Activated naive CD4-positive, alpha-beta T cell treated with anti-CD3 and anti-CD28 coated beads, Interleukin-2, amount 50 U/mL, for 16 hours (primary cell): ENCODE measurements around the gene CDS2.

Source experiments
- DNase-seq: peaks from one replicate; pipeline ENCODE4 v3.0.0-alpha.2; 2020

The CDS2 gene

DNA sequence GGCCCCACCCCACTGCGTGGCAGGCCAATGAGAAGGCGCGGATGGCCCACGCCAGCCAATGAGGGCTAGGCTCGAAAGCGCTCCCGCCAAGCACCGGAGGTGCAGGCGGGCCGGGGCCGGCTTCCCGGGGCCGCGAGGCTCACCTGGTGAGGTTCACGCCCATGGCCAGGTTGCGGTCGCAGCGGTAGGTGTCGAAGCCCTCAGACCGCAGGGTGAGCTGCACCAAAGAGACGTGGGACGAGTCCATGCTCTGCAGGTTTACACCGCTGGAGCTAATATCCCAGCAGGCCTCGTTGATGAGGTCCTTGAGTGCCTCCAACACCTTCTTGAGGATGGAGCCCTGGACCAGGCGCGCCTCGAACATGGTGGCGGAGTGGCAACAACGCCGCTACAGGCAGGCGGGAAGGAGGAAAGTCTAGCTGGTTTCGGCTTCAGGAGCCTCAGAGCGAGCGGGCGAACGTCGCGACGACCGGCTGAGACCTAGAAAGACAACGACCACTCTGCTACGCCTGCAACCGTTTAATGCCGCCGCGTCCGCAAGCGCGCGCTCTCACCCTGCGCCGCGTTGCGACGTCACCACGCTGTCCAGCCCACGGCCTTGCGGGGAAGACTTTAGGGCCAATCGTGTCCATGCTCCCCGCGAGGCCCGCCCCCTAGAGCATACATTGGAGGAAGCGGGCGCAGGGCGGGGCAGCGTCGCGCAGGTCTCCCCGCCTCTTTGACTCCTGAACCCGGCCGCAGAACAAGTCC, 7.2 kb upstream of the CDS2 start, which contains the start of gene PCNA:
PCNA (minus strand) TSS at position 524 of the 750 bp plus-strand sequence; CDS start at position 364, 160 bp downstream.
- DNase-seq: peak; percentile 98

DNA sequence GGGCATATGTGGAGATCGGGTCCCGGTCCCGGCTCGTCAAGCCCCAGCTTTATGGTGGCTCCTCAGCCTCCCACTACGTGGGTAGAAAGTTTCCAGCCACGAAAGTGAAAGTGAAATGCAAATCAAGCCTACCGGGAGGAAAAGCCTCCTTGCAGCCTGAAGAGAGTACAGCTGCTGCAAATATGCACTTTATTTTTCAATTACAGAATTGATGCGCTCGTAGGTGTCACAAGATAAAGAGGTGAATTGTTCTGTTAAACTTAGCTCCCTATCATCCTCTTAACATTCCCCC, 6.7 kb upstream of the CDS2 start:
- no peak for DNase-seq

DNA sequence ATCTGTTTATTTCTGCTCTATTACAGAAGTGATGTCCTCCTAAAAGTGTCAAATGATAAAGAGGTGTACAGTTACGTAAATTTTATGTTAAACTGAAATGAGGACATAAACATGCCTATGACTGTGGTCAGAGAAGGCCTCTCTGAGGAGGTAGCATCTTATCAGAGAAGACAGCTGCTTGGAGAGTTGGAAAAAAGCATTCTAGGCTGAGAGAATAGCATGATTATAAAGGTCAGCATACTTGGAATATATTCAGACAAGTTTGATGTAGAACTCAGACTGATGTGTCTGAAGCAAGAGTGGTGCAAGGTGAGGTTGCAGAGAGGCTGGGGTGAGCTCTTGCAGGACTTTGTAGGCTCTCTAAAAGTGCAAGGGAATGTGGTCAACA, 3.9 kb upstream of the CDS2 start:
- no peak for DNase-seq

DNA sequence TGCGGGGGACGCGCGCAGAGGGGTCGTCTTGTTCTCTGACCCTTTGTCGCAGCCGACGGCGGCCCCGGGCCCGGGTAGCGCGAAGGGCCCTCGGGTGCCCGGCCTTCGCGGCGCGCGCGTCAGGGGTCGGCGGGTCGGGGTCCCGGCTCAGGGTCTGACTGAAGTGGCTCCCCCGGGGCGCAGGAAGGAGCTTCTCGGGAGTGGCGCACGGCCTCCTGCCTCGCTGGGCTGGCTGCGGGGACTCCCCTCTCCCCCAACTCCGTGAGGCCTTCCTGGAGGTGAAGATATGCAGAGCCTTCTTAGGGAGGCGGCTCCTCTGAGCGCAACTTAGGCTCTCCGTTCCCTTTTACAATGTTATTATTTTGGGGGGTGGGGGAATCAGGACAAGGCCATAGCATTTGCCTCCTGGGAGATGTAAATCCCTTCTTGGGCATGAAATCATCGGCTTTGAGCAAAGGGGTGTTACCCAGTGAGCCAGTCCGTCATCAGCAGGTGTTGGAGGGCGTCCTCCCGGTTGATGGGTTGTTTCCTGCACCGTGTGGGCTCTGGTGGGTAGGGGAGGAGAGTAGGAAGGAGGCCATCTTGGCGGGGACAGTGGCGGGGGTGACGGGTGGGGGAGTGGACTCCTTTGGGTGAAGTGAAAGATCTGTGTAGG, 523 bp downstream of the CDS2 start:
- DNase-seq: peak; percentile 66

DNA sequence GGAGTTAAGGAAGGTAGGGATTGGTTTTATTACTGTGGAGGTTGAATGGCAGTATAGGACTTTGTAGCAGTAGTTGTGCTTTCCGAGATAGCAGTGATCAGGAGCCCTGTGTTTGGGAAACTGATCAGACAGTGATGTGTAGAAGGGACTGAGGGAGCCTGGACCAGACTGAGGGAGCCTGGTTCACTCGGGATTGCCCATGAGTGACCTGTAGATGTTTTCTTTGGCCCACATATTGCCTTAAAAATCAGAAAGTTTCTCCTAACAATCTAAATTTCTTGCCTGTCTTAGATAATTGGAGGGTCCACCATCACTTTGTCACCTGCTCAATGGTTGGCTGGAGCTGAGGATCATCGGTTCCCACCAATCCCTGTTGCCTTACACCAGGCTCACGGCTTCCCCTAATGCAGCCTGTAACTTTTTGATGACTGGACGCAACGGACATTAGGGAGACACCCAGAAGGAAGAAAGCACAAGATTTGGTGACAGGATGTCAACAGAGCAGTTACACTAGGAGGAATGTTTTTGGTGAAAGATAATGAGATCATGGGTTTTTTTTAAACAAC, 1.1 kb downstream of the CDS2 start:
- no peak for DNase-seq

DNA sequence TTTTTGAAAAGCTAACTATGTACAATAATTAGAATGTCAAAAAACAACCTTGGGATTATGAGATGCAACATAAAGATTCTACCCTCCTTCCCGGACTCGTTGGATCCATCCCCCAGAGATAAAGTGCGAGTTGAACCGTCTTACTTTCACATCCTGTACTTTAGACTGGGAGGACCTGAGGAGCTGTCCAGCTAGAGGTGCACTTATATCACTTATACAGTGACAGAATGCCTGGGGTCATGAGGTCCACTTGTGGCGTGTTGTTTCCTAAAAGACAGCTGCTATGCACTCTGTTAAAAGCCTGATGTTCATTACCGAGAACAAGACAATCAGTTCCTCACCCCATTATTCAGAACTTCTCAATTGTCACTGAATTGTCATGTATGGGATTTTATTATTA, 2.1 kb downstream of the CDS2 start:
- no peak for DNase-seq

DNA sequence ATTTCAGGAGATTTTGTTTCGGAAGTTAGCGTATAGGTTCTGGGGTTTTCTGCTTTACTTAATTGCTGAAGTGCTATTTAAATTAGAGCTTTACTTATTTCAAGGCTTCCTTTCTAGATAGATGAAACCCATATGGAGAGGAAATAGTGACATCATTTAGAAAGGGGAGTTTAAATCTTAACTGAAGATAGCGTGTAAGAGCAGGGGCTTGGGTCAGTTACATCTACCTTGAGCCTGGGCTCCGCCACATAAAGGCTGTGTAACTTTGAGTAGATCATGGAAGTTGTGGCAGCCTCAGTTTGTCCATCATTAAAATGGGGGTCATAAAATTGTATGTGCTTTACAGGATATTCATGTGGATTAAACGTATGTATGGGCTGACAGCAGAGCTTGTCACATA, 4.7 kb downstream of the CDS2 start:
- no peak for DNase-seq

DNA sequence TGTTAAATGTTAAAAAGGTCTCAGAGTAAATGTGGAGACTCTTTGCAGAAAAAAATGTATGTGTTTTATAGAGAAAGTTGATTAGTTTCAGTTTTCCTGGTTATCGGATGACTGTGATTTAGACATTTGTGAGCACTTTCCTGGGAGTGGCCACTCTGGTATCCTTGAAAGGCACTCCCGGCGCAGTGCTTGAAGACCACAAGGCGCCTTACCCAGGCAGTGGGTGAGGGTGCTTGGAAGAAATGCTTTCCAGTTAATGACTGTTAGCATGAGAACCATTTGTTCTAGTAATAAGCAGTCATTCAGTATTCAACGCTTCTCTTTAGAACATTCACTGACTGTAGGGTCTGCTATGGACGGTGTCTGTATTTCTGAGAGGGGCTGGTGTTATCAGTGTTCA, 7.2 kb downstream of the CDS2 start:
- DNase-seq: no peak

DNA sequence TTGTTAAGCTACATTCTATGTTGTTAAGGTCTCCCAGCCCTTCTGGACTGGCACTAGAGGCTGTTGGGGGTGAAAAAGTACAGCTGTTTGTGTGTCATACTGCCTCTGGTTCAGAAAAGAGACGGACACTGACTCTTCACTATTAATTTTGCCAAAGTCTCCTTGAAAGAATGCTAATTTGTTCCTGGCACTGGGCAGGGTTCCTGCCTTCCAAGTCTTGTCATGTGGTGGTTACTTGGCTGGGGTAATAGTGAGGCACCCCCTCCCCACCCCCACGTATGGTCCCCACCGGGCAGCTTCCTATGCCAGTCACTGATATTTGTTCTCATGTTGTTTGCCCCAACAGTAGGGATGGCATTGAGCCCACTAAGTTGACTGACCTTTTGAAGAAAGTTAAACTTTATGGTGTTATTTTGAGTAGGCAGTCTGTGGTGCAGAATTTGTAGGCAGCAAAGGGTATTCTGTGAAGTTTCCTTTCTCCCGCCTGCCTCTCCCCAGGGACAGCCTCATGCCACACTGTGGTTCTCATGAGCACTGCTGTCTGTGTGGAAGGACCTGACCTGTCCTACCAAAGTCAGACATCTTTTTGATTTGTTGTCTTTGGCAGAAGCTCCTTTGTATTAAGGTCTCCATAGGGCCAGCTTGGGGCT, 8.7 kb downstream of the CDS2 start:
- DNase-seq: no peak

DNA sequence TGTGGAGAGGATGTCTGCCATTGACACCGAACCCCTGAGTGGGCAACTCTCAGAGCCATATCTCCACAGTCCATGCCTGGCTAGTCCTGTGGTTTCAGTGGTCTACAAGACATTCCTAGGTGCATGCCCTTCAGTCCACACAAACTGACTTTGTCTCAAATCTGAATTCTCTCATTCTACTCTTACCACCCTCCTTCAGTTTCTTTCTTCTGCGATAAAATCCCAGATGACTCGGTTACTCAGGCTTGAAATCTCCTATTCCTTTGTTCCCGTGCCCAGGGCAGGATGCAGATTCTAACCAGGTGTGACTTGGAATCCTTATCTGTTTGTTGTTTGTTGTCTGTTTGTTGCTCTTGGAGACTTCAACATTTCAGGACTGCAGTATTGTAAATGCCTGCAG, 9.3 kb downstream of the CDS2 start:
- DNase-seq: no peak

DNA sequence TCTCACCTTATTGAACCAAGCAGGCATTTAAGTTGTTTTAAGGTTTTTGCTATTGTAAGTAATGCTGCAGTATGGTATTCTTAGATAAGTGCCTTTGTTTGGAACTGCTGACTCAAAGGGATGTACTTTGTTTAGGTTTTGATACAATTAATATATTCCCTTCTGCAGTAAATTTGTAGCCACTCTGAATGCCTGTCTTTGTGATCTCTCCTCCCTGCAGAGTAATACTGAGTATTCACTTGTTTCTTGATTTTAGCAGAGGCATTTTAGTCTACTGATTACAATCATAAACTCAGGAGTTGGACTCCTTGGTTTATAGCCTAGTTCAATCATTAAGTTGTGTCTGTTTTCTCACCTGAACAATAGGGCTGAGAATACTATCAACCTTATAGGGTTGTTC, 13.4 kb downstream of the CDS2 start:
- no peak for DNase-seq

DNA sequence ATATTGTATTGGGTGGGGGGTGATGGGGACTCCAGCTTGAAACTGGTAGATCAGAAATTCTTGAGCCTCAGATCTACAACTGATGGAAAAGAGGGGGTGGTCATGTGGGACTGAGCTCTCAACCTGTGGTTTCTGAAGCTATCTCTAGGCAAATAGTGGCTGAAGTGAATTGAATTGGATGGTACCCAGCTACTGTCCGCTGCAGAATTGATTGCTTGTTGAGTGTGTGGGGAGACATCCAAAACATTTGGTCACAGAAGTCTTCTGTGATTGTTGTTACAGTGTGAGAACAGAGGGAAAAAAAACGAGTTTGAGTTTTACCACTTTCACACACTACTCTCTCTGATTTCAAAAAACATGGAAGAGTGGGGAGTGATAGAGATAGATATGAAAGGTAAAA, 14.8 kb downstream of the CDS2 start:
- DNase-seq: no peak

DNA sequence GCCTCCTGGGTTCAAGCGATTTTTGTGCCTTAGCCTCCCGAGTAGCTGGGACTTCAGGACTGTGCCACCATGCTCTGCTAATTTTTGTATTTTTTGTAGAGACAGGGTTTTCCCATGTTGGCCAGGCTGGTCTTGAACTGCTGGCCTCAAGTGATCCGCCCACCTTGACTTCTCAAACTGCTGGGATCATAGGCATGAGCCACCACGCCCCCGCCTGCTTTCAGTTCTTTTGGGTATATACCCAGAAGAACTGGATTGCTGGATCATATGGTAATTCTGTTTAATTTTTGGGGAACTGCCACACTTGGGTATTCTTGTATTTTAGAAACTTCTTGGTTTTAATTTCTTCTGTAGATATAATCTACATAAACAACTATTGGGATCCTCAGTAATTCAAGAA, 17.0 kb downstream of the CDS2 start:
- peak; percentile 23 for DNase-seq

DNA sequence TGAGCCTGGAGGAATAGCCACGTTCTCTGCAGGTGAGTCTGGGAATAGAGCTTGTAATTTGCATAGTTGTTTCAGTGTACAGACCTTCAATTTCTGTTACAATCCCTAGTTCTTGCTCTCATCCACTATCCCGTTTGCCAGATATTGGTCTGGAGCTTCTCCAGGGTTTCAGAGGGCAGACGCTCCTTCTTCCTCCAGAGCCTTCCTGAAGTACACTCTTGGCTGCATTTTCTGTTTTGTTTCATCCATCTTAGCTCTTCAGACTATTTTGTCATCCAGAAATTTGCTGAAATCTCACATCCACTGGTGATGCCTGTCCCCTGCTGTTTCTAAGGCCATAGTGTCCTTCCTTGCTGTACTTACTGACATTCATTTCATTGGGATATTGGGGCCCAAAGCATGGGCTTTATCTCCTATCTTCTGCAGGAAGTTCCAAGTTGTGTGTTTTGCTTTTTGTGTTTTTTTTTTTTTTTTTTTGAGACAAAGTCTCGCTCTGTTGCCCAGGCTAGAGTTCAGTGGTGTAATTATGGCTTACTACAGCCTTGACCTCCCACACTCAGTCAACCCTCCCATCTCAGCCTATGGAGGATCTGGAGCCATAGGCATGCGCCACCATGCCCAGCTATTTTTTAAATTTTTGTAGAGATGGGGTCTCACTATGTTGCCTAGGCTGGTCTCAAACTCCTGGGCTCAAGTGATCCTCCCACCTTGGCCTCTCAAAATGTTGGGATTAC, 18.7 kb downstream of the CDS2 start:
- no peak for DNase-seq

DNA sequence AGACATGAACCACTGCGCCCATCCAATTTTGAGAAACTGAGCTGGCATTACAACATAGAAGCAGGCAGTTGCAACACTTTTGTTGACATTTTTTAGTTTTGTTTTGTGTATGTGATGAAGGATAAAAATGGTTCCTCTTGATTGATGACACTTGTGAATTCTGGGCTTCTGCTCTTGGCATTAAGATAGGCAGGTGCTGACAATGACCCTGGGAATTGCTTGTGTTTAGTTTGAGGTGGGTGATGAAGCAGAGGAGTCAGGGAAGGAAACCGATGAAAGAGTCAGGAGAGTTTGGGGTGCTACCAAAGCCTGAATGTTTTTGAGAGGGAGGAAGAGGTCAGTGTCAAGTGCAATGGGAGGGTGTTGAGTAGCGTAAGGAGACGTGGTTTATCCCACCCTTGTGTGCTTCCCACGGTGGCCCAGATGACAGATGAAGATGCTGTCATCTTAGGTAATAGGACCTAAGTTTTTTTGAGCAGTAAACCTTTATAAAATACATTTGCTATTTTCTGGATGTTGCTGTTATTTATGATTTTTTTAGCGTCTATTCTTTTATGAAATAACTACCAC, 19.4 kb downstream of the CDS2 start:
- DNase-seq: no peak

DNA sequence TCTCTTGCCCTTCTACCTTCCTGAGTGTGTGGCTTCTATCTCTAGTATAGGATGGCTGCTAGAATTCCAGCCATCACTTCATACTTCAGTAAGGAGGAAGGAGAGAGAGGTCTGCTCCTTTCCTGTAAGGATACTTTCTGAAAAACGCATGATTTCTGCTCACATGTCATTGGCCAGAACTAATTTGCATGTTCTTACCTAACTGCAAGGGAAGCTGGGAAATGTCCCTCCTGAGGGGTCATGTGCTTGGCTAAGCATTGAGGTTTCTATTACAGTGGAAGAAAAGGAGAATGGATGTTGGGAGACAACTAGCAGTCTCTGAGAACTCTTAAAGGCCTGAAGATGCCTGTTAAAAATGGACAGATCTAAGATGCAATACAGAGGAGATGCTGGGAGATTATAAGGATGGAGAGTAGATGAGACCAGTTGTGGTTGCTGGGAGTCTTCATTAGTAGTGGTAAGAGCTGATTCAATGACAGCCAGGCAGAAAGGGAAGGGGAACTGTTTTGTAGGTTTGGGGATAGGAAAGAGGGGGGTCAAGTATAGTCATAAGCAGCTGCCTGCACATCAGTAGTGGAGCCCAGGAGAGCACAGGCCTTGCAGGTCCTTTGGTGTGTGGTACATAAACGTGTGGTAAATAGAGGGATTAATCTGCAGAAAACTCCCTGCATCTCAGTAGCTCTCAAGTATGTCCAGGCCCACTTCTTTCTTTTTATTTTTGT, 20.2 kb downstream of the CDS2 start:
- DNase-seq: no peak

DNA sequence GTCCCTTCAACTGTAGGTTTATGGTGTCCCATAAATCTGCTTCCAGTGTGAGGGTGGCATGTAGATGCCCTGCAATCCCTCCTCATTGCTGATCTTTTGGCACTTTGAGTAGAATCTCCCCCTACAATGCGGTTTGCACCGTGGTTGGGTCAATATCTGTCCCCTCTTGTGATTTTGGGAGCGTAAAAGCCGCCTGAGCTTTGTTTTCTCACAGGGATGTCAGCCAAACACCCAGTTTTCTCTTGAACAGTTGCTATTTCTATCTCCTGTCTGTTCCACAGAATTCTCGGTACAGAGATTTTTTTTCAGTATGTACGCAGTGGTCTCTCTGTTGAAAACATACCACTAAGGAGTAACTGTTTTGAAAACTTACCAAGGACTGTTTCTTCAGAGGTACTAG, 21.8 kb downstream of the CDS2 start:
- DNase-seq: no peak

DNA sequence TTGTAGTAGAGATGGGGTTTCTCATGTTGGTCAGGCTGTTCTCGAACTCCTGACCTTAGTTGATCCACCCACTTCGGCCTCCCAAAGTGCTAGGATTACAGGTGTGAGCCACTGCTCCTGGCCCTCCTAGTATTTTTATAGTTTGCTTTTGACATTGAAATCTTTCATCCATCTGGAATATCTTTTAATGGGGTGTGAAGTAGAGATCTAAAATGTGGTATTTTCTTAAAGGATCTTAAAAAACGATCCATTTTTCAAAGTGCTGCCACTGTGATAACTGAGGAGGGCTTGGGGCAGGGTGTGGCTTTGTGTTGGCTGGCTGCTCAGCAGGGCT, 23.1 kb downstream of the CDS2 start:
- no peak for DNase-seq

DNA sequence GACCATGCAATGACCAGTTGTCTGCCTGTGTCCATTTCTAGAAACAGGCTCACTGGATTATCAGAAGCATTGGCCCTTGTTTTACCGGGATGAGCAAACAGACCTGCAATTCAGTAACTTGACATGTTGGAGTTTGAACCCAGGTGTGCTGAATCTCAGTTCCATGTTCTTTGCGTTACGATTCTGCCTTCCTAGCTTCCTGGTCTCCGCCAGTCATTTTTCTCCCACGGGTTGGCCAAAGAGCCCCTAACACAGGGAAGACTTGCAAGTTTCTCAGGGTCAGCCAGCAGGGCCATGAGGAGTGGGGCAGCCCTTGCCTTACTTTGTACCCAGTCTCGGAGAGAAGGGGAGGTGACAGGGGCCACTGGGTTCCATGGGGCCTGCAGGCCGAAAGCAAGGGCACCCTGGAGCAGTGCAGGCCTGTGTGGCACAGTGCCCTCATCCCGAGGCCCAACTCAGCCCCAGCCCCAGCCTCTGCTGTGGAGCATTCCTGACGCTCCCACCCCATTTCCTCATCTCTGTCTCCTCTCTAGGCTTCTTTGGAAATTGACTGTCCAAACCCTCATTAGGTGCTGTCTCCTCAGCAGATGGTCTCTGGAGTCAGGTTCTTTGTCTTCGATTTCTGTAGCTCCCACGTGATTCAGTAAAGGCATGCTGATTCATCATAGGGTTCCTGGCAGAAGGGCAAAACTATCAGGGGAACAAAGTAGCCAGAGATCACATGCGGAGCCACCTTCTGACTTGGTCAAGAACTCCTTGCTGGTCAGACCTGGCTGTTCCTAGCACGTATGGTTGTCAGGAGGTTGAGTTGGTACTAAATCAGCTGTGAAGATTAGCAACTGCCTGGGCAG, 23.6 kb downstream of the CDS2 start:
- no peak for DNase-seq

DNA sequence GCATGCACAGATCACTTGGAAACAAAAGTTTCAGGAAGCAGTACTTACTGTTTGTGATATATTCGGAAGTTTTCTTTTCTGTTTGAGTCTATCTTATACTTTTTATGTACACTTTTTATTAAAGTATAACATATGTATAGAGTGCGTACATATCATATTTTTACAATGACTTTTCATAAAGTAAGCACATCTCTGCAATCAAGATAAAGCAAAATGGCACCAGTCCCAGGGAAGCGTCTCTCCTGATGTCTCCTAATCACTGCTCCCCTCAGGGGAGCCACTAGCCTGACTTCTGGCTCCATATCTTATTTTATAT, 26.3 kb downstream of the CDS2 start:
- no peak for DNase-seq

DNA sequence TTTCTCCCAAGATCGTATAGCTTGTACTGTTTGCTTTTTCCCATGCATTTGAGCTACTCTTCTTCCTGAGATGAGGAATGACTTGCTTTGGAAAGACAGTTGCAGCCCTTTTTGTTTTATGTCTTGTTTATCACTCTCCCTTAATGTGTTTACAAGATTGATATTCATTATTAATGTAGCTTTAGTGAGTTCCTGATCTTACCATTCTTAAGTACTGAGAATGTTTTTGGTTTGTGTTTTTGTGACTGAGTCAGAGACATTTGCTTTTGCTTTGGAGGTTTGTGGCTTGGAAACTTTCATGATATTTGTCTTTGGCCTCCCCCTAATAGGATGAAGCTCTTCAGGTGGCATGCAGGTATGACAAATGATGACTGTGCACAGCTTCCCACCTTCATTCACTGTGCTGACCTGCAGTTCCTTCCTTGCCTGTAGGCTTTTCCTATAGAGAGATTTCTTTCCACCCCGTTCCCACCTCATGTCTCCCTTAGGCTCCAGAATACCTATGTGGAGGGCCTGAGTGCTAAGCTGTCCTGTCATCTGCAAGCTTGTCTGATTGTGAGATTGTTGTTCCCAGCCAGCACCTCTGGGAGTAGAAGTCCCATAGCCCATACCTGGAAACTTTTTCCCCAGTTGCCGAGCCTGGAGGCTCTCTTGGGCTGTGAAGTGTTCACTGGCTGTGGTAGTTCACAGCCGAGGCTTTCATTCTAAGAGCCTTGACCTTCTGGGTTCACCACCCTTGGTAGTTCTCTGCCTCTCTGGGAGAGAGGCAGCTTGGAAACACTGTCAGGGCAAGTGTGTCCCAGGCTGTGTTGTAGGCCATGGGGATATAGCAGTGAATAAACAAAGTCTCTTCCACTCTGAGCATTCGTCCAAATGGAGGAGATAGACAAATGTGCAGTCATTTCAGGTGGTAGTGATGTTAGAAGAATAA, 27.1 kb downstream of the CDS2 start:
- no peak for DNase-seq
